Neural cell (in vitro differentiated cells): Measurements from ENCODE around the gene SEPHS1. TPM values are rescaled to one million over a fixed set of nuclear protein-coding genes. Genes with fewer than 3 reads are reported as not detected.

Experiments
- H2AFZ ChIP-seq: fragments of 200-600, 300-800 bp; sonication (generic), shearing (Covaris generic); 2 replicates; pipeline ENCODE4 v1.6.0; 2014; ENCODE audit warnings: low read depth, mild to moderate bottlenecking, antibody characterized with exemption, low read length, moderate library complexity
- H3F3A ChIP-seq: fragments of 200-600 bp; shearing (Covaris generic); 2 replicates; pipeline ENCODE4 v1.6.1; 2016; ENCODE audit warnings: mild to moderate bottlenecking, moderate library complexity, mixed read lengths, antibody characterized with exemption, low read length; ENCODE audit not compliant: insufficient read depth, poor library complexity, severe bottlenecking
- H3K27ac ChIP-seq: fragments of 200-600, 300-800 bp; sonication (generic), shearing (Covaris generic); 2 replicates; pipeline ENCODE4 v1.5.1; 2014; ENCODE audit warnings: mild to moderate bottlenecking, low read length, moderate library complexity
- H3K27me3 ChIP-seq: fragments of 300-800, 200-600 bp; sonication (generic), shearing (Covaris generic); 2 replicates; pipeline ENCODE4 v1.6.0; 2014; ENCODE audit warnings: mild to moderate bottlenecking, low read depth, low read length, moderate library complexity; ENCODE audit not compliant: insufficient read depth
- H3K36me3 ChIP-seq: fragments of 300-800, 200-600 bp; sonication (generic), shearing (Covaris generic); 2 replicates; pipeline ENCODE4 v1.5.1; 2014; ENCODE audit warnings: mild to moderate bottlenecking, antibody characterized with exemption, low read length, moderate library complexity; ENCODE audit not compliant: insufficient read depth
- H3K4me2 ChIP-seq: fragments of 300-800, 200-600 bp; sonication (generic), shearing (Covaris generic); 2 replicates; pipeline ENCODE4 v1.6.0; 2014; ENCODE audit warnings: mild to moderate bottlenecking, low read length
- H3K4me3 ChIP-seq: fragments of 300-800, 200-600 bp; sonication (generic), shearing (Covaris generic); 2 replicates; pipeline ENCODE4 v1.5.1; 2014; ENCODE audit warnings: mild to moderate bottlenecking, low read length, moderate library complexity
- H3K79me2 ChIP-seq: fragments of 200-600 bp; shearing (Covaris generic); replicated peaks from 2 replicates; pipeline ENCODE4 v1.6.0; 2014; ENCODE audit warnings: mild to moderate bottlenecking, low read length, moderate library complexity; ENCODE audit not compliant: insufficient read depth
- H3K9ac ChIP-seq: fragments of 300-800, 200-600 bp; sonication (generic), shearing (Covaris generic); 2 replicates; pipeline ENCODE4 v1.6.1; 2016; ENCODE audit warnings: mild to moderate bottlenecking, low read length, mixed read lengths
- H3K9me2 ChIP-seq: fragments of 200-600 bp; shearing (Covaris generic); 2 replicates; pipeline ENCODE4 v1.6.1; 2016; ENCODE audit warnings: mild to moderate bottlenecking, low read length, mixed read lengths; ENCODE audit not compliant: insufficient read depth
- H3K9me3 ChIP-seq: fragments of 200-600, 300-800 bp; sonication (generic), shearing (Covaris generic); 2 replicates; pipeline ENCODE4 v1.6.1; 2016; ENCODE audit warnings: mild to moderate bottlenecking, mixed run types, low read length, moderate library complexity, mixed read lengths
- H4K20me1 ChIP-seq: fragments of 200-600 bp; shearing (Covaris generic); 2 replicates; pipeline ENCODE4 v1.6.1; 2016; ENCODE audit warnings: mild to moderate bottlenecking, mixed run types; ENCODE audit not compliant: insufficient read depth
- EP300 ChIP-seq: fragments of 450-650 bp; conservative IDR thresholded peaks from 2 replicates; pipeline ENCODE4 v1.6.1; 2014; ENCODE audit warnings: antibody characterized with exemption, mild to moderate bottlenecking, moderate library complexity; ENCODE audit not compliant: poor library complexity, severe bottlenecking
- EZH2 ChIP-seq: fragments of 200-600, 300-800 bp; shearing (Covaris generic), sonication (generic); IDR thresholded peaks from 2 replicates; pipeline ENCODE4 v1.6.1; 2014; ENCODE audit warnings: antibody characterized with exemption, low read length, borderline replicate concordance, mild to moderate bottlenecking; ENCODE audit not compliant: insufficient read depth, poor library complexity, severe bottlenecking
- MXI1 ChIP-seq: fragments of 450-650 bp; conservative IDR thresholded peaks from 2 replicates; pipeline ENCODE4 v1.6.1; 2014; ENCODE audit warnings: antibody characterized with exemption, mild to moderate bottlenecking; ENCODE audit not compliant: poor library complexity, severe bottlenecking
- POLR2AphosphoS5 ChIP-seq: IDR thresholded peaks from 2 replicates; pipeline ENCODE4 v1.6.1; 2012
- RAD21 ChIP-seq: fragments of 450-650 bp; conservative IDR thresholded peaks from 2 replicates; pipeline ENCODE4 v1.6.1; 2014; ENCODE audit warnings: antibody characterized with exemption, mild to moderate bottlenecking, moderate library complexity
- SMC3 ChIP-seq: fragments of 450-650 bp; conservative IDR thresholded peaks from 2 replicates; pipeline ENCODE4 v1.6.1; 2014; ENCODE audit warnings: antibody characterized with exemption, mild to moderate bottlenecking, moderate library complexity; ENCODE audit not compliant: poor library complexity
- TAF1 ChIP-seq: IDR thresholded peaks from 2 replicates; pipeline ENCODE4 v1.6.1; 2012; ENCODE audit warnings: low read depth
- polyA plus RNA-seq: library from polyadenylated mRNA; depleted of rRNA; stranded (reverse); fragments of >200 nt; gene quantifications from 2 replicates; pipeline ENCODE4 v1.2.3, GENCODE V29; 2014
- TF ChIP-seq, protein P1 (sequence below): fragments of 450-650 bp; IDR thresholded peaks from 2 replicates; pipeline ENCODE4 v1.5.1; 2014; ENCODE audit warnings: antibody characterized with exemption, mild to moderate bottlenecking, moderate library complexity; ENCODE audit not compliant: poor library complexity, severe bottlenecking
- TF ChIP-seq, protein P2 (sequence below): IDR thresholded peaks from 2 replicates; pipeline ENCODE4 v1.6.1; 2012; ENCODE audit warnings: borderline replicate concordance

SEPHS1 gene
- polyA plus RNA-seq, 1 donor from 2014 or later, result 61.0 TPM

DNA sequence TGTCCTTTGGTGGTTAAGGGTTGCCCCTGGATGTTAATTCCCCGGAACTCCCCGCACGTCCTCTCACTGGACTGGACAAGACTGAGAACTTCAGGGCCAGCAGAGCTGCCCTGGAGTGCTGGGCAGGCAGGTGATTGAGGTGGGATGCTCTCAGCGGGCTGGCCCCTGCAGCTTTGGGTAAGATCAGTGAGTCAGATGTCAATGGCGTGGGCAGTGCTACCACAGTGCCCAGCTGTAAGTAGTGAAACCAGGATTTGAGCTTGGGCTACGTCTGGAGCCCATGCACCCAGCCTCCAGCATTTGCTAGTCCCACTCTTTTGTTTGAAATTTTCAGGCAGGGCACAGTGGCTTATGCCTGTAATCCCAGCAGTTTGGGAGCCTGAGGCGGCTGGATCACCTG, 6.7 kb upstream of the SEPHS1 start:
- Histone ChIP-seq H3F3A (no peaks in the 10 kb centered on the region), H3K79me2 (no peaks in the 10 kb centered on the region), H3K27me3 (peaks cover 19% of the 10 kb centered on the region), H3K36me3 (no peaks in the 10 kb centered on the region), H4K20me1 (no peaks in the 10 kb centered on the region), H3K9me3 (no peaks in the 10 kb centered on the region), H3K27ac (no peak overlapping the region), H3K4me3 (no peak overlapping the region), H3K9me2 (no peaks in the 10 kb centered on the region), H3K9ac (no peak overlapping the region), H3K4me2 (no peak overlapping the region), H2AFZ (no peak overlapping the region)
- TF ChIP-seq EZH2, result no peak
- TF ChIP-seq RAD21, result no peak
- no peak for TF ChIP-seq MXI1
- TF ChIP-seq, protein P1, sequence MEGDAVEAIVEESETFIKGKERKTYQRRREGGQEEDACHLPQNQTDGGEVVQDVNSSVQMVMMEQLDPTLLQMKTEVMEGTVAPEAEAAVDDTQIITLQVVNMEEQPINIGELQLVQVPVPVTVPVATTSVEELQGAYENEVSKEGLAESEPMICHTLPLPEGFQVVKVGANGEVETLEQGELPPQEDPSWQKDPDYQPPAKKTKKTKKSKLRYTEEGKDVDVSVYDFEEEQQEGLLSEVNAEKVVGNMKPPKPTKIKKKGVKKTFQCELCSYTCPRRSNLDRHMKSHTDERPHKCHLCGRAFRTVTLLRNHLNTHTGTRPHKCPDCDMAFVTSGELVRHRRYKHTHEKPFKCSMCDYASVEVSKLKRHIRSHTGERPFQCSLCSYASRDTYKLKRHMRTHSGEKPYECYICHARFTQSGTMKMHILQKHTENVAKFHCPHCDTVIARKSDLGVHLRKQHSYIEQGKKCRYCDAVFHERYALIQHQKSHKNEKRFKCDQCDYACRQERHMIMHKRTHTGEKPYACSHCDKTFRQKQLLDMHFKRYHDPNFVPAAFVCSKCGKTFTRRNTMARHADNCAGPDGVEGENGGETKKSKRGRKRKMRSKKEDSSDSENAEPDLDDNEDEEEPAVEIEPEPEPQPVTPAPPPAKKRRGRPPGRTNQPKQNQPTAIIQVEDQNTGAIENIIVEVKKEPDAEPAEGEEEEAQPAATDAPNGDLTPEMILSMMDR, result no peak
- no peak for TF ChIP-seq SMC3
- TF ChIP-seq EP300, result no peak
- TF ChIP-seq, protein P2, sequence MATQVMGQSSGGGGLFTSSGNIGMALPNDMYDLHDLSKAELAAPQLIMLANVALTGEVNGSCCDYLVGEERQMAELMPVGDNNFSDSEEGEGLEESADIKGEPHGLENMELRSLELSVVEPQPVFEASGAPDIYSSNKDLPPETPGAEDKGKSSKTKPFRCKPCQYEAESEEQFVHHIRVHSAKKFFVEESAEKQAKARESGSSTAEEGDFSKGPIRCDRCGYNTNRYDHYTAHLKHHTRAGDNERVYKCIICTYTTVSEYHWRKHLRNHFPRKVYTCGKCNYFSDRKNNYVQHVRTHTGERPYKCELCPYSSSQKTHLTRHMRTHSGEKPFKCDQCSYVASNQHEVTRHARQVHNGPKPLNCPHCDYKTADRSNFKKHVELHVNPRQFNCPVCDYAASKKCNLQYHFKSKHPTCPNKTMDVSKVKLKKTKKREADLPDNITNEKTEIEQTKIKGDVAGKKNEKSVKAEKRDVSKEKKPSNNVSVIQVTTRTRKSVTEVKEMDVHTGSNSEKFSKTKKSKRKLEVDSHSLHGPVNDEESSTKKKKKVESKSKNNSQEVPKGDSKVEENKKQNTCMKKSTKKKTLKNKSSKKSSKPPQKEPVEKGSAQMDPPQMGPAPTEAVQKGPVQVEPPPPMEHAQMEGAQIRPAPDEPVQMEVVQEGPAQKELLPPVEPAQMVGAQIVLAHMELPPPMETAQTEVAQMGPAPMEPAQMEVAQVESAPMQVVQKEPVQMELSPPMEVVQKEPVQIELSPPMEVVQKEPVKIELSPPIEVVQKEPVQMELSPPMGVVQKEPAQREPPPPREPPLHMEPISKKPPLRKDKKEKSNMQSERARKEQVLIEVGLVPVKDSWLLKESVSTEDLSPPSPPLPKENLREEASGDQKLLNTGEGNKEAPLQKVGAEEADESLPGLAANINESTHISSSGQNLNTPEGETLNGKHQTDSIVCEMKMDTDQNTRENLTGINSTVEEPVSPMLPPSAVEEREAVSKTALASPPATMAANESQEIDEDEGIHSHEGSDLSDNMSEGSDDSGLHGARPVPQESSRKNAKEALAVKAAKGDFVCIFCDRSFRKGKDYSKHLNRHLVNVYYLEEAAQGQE, result no peak
- TF ChIP-seq TAF1, result no peak
- no peak for TF ChIP-seq POLR2AphosphoS5

DNA sequence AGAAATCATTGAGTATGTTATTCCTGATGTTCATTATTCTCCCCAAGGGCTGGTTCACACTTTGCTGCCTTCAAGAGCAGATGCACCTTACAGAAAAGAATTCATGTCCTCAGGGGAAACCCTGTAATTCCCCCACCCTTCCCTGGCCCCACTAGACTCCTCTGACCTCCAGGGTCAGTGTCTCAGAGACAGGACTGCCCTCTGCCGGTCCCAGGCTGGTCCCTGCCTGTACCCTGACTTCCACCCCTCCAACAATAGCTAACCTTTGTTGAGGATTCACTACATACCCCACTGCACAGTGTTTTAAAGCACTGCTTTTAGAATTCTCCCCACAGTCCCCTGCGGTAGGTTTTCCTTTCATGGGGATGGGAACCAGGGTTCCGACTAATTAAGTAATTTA, 4.4 kb upstream of the SEPHS1 start:
- H4K20me1 ChIP-seq, result no peaks in the 10 kb centered on the region
- no peak overlapping the region for H3K4me2 ChIP-seq
- TF ChIP-seq SMC3, result no peak
- TF ChIP-seq TAF1, result no peak
- no peak for TF ChIP-seq EP300
- no peak for TF ChIP-seq EZH2
- TF ChIP-seq, protein P1, result no peak
- TF ChIP-seq, protein P2, result no peak
- no peak for TF ChIP-seq RAD21
- TF ChIP-seq POLR2AphosphoS5, result no peak
- TF ChIP-seq MXI1, result no peak
- peaks cover 19% of the 10 kb centered on the region for H3K27me3 ChIP-seq
- no peaks in the 10 kb centered on the region for H3K36me3 ChIP-seq
- H3K4me3 ChIP-seq, result no peak overlapping the region
- no peaks in the 10 kb centered on the region for H3K9me3 ChIP-seq
- no peak overlapping the region for H3K27ac ChIP-seq
- H3K79me2 ChIP-seq, result no peaks in the 10 kb centered on the region
- no peak overlapping the region for H3K9ac ChIP-seq
- H3F3A ChIP-seq, result no peaks in the 10 kb centered on the region
- H3K9me2 ChIP-seq, result no peaks in the 10 kb centered on the region
- H2AFZ ChIP-seq, result no peak overlapping the region
